ENCODE measurements around the gene SELE. TPM values are rescaled to one million over a fixed set of nuclear protein-coding genes. Genes with fewer than 3 reads are reported as not detected.

Gene SELE, protein sequence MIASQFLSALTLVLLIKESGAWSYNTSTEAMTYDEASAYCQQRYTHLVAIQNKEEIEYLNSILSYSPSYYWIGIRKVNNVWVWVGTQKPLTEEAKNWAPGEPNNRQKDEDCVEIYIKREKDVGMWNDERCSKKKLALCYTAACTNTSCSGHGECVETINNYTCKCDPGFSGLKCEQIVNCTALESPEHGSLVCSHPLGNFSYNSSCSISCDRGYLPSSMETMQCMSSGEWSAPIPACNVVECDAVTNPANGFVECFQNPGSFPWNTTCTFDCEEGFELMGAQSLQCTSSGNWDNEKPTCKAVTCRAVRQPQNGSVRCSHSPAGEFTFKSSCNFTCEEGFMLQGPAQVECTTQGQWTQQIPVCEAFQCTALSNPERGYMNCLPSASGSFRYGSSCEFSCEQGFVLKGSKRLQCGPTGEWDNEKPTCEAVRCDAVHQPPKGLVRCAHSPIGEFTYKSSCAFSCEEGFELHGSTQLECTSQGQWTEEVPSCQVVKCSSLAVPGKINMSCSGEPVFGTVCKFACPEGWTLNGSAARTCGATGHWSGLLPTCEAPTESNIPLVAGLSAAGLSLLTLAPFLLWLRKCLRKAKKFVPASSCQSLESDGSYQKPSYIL
- total RNA-seq, result not detected

DNA sequence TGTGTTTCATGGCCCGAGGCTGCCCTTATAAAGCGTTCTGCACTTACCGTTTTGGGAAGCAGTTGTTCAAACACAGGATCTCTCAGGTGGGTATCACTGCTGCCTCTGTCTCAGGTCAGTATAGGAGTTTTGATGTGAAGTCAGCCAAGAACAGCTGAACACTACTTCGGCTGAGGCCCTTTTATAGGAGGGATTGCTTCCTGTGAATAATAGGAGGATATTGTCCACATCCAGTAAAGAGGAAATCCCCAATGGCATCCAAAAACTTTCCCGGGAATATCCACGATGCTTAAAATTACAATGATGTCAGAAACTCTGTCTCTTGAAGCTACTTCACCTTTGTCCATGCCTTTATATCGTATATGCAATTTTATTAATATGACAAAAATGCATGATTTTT, at the start of gene SELE:
Gene SELE, minus strand, starts transcription at position 156 of the 400 bp plus-strand sequence. CDS start 467 bp downstream, outside the sequence.
- DNase-seq, result no peak

DNA sequence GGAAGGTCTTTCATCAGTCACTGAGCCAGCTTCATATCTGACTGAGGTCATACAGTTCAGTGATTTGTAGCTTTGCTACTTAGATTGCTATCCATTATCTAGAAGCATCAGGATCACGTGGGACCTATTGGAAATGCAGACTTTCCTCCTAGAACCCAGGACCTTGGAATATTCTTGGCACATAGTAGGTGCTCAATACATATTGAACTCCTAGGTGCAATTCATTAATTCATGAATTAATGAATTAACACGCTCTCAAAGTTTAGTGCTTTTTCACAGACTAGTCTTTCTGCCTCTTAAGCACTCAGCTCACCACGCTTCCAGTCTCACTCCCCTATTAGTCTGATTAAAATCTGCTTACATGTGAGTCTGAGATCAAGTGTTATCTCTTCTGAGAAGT, 48.7 kb upstream of the SELE start:
- no peak for DNase-seq

DNA sequence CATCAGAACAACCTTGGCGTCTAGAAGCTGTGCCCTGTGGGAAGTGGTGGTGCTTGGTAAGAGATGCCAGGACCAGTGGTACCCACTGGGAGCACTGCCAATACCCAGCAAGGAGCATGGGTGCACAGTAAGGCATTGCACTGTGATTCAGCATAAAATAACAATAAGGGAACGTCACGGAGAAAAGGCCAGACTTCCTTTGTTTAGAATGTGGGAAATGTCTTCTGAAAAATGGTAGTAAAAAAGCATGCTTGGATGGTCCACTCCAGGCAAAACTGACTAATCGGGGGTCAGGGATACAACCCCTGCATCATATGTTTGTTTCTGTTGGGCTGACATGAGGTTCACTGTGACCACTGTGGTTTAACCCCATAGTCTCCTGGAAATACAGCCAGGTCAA, 46.1 kb upstream of the SELE start:
- no peak for DNase-seq

DNA sequence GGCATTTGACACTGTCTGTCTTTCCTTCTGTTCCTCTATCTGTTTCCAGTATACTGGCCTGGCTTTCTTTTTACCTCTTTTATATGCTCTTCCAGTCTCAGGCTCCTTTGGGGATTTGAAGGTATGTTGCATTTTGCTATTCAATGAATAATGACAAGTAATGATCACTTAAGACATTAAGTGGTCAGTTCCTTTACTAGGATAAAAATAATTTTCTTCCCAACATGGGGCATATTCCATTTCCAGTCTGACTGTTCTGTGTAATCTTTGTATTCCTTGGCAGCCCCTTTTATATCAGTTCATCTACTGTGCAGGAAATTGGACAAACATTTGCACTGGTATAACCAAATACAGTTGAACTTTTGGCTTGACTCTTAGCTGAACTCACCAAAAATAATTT, 45.3 kb upstream of the SELE start:
- DNase-seq, result no peak

DNA sequence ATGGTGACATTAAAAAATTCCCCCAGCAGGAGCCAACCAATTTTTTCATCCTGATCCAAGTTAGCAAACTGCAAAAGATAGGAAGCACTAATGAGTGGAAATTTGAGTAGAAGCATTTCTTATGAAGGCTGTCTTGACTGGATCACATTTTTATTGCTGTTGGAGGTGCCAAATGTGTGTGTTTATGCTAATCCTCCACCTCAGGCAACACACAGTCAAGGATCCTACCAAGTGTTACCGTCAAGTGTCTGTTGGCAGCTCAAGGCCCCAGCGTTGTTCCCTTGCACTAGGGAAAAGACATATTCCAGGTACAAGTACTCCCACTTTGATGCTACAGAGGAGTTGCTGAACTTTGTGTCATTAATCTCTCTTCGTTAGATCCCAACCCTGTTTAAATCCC, 42.6 kb upstream of the SELE start:
- DNase-seq, result no peak

DNA sequence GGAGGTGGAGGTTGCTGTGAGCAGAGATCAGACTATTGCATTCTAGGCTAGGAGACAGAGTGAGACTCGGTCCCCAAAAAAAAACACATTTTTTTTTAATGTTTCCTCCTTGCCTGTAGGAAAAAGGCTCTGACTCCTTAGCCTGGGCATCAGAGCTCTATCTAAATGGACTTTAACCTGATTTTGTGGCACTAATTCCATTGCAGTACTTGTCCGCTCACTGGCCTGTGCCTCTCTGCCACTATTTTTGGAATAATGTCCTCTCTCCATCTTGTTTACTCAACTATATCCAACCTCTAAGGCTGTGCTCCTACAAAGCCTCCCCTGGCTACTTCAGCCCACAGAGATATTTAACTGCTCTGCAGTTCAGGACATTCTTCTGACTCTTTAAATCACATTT, 34.3 kb upstream of the SELE start:
- no peak for DNase-seq

DNA sequence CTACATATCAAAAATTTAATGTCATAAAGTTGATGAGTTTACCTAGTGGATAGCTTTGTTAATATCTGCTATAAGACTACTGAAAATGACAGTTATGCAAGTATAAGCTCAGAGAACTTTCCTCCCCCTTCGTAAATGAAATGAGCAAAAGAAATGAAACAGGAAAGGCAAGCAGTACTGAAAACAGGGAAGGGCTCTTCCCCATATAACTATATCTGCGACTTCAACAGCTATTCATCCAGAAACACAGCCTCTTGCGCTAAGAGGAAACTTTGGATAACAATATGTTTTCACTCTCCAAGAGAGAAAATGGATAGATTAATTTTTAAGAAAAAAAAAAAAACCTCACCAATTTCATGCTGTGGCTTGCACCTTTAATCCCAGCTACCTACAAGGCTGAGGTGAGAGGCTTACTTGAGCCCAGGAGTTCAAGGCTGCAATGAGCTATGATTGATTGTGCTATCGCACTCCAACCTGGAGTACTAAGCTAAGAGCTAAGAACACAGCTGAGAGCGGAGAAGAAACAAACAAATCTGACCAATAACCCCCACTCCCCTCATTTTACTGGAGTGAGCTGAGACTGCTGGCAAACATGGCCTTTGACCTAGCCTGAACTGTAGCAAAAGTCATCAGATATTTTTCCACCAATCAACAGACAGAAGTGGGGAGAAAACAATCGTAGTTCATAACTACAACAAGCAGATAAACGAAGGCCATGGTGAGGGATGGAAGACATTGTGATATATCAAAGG, 31.9 kb upstream of the SELE start:
- no peak for DNase-seq

DNA sequence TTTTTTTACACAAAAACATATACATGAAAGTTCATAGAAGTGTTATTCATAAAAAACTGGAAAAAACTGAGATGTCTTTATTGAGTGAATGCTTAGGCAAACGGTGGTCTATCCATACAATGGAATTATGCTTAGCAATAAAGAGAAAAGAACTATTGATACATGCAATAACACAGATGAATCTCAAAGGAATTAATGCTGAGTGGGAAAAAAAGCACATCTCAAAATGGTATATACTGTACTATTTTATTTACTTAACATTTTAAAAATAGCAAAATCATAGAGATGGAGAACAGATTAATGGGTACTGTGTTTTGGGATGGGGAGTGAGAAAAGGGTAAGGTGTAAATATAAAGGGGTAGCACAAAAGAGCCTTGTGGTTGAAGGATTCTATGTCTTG, 31.0 kb upstream of the SELE start:
- no peak for DNase-seq

DNA sequence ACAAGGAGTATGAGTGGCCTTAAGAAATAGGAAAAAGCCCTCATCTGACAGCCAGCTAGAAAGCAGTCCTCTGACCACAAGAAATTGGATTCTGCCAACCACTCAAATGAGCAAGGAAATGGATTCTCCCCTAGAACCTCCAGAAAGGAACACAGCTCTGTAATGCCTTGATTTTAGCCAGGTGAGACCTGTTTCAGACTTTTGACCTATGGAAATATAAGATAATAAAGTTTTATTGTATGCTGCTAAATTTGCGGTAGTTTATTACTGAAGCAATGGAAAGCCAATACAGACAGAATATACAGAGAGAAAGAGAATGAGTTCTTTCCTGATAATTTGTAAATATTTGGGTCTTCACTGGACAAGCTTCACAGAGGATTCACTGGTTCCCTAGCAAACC, 28.8 kb upstream of the SELE start:
- no peak for DNase-seq

DNA sequence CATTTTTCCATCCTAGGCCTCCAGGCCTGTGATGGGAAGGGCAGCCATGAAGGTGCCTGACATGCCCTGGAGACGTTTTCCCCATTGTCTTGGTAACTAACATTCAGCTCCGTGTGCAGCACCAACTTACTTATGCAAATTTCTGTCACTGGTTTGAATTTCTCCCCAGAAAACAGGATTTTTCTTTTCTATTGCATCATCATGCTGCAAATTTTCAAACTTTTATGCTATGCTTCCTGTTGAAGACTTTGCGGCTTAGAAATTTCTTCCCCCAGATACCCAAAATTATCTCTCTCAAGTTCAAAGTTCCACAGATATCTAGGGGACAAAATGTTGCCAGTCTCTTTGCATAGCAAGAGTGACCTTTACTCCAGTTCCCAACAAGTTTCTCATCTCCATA, 25.2 kb upstream of the SELE start:
- no peak for DNase-seq

DNA sequence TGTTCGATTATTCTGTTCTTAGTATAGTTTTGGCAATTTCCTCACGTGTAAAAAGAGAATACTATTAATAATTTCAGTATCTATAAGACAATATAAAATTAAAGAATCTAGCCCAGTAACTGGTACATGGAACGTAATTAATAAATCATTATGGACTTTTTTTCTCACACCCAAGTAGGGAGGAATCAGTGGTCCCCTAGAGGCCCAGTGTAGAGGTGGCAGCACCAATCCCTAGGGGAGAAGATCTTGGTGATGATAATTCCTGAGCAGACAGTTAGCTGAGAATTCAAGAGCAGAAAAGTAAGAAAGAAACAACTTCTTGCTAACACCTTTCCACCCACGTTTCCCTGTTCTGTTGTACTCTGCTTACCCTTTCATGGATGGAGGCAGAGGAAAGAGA, 19.7 kb upstream of the SELE start:
- DNase-seq, result no peak

DNA sequence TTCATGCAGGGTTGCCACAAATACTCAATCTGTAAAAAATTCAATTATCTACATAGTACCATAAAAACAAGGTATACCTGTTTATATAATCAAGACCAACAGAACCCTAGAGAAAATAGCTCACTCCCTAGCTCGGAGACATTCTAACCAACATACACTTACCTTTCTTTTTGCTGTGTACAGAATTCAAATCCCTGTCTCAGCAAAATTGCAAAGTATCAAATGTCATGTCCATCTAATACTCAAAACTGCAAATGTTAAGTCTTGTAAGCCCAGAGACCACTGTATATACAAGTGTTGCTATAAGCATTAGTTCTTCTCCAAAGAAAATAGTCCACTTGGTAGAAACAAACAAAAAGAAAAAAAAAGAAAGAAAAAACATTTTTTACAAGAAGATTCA, 16.2 kb upstream of the SELE start:
- DNase-seq, result no peak

DNA sequence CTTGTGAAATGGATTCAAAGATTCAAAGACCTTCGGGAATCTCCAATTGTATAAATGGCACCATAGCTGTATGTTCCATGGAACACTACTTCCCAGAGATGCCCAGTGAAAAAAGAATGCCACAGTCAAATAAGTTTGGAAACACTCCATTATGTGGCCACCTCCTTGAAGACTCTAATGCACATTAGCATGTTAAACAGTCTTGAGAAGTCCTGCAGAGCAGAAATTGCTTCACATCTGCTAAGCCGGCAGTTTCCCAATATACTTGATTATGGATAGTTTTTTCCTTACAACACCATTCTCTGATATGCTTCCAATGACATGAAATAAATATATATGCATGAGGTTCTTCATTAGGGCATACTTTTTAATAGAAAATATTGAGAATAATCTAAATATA, 12.7 kb upstream of the SELE start:
- DNase-seq, result no peak

DNA sequence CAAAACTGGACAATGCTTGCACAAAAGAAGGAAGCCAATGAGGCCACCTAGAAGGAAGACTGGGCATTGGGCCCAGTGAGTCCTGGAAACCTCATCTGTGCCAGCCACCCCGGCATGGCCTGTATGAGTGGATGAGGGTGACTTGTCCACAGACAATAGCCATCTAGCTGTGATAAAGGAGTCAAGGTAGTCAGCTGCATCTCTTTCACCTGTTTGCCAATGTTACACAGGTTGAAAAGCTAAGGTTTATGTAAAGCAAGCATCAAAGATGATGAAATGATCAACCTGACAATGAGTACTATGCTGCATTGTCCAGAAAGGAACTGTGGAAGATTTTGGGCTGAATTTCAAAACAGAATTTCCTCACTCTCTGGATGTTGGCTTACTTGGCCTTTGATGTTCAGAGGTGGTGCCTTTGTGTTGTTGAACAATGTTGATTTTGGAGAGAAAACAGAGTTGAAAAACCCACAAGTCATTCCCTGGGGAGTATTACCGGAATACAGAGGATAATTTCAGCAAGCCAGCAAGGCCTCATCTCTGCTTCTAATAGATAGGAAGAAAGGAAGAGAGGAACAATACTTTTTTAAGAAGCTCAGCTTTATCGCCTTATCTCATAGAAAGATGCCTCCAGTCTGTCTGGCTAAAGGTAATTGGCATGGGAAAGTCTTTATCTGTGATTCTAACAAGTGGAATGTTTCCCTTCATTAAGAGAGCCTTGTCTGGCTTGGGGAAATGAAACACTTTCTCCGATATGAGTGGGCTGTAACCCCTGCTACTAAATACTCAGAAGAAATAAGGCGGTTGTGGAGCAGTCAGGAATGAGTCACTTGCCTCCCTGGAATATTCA, 11.4 kb upstream of the SELE start:
- no peak for DNase-seq

DNA sequence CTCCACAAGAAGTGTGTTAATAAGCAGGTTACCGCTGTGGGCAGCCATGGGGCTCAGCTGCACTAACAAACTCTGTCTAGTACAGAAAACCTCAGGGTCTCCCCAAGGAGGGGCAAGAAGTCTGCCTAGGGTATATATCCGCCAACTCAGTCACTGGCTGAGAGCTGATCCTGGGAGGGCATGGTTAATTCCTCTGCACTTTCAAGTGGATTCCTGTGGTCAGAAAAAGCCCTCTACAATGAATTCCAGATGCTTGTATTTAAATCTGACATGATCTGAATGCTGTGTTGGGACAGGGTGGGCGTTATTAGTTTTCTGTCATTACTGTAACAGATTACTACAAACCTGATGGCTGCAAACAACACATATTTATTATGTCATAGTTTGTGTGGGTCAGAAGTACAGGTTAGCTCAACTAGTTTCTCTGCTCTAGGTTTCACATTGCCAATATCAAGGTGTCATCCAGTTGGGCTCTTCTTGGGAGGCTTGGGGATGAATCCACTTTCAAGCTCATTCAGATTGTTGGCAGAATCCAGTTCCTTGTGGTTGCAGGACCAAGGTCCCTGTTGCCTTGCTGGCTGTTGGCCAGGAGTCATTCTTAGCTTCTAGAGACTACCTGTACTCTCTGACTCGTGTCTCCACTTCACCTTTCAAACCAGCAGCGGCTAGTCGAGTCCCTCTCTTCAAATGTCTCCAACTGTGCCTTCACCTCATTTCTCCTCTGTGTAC, 8.0 kb upstream of the SELE start:
- no peak for DNase-seq

DNA sequence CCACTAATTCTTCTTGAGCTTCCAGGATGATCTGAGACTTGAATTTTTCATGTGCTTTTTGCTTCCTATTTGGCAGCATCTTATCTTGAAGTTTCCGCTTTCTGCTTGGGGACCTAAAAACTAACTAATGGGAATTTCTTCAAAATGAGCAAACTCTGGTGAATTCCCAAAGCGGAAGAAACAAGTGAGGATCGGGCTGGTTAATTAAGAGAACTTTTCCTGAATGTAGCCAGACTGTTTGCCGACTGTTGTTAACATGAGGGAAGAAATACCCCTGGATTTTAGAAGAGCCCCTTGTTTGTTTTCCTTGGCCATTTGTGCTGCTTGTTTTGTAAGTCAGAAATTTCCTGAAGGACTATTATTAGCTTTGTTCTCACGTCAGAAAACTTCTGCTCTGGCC, 6.1 kb upstream of the SELE start:
- DNase-seq, result no peak

DNA sequence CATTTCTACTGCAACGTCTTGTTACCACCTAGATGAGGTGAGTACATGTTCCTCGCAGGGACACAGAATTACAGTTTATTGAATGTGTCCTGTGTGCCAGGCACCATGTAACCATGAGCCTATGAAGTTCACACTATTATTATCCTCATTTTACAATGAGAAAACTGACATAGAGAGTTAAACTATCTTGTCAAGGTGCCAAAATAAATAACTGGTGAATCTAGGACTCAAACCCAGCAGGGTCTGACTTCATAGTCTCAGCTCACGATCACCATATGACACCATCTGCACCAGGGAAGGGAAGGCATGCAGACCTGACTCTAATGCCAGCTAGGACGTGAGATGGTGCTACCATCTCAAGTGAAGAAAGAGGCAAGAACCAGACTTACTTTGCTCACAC, 2.4 kb downstream of the SELE start:
- no peak for DNase-seq

DNA sequence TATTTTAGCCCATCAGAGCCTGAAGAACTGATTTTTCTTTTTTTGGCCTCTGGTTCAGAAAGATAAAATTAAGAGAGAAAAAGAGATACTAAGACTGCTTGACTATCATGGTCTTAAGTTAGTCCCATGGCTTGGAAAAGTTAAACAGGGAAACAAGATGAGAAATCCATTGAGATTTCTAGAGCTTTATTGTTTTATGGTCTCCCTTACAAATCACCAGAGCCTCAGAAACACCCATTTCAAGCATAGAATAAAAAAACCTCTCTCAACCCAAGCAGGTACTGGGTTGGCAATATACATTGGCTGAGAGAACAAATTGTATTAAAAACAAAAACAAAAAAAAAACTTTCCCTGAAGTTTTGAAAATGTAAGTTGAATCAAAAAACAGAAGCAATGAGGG, 3.9 kb downstream of the SELE start:
- DNase-seq, result no peak

DNA sequence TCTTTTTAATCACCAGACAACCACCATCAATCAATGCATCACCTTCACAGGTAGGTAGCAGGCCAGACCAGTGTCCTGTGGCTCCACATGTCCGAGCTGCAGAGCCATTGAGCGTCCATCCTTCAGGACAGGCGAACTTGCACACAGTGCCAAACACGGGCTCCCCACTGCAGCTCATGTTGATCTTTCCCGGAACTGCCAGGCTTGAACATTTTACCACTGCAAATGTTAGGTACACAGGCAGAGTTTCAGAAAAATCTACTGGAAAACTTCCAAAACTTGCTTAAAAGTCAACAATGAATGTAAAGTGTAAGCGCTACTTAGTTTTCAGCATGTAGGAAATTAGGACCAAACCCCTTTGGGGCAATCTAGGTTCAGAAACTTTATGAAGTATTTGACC, 6.6 kb downstream of the SELE start:
- no peak for DNase-seq

DNA sequence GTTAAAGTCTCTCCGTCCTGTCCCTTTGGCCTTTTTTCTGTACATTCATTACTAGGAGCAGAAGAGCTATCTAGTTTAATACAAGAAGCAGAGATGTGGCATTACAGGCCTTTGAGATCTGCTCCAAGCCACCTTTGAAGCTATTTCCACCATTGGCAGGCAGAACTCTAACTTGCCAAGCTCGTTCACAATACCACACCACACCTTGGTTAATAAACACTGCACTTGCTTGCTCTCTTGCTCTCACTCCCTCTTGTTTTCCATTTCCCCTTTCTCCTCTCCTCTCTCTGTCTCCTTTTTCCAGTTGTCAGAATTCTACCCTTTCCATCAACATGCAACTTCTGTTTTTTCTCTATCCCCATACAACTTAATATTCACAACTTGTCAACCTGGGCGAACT, 7.0 kb downstream of the SELE start:
- no peak for DNase-seq

DNA sequence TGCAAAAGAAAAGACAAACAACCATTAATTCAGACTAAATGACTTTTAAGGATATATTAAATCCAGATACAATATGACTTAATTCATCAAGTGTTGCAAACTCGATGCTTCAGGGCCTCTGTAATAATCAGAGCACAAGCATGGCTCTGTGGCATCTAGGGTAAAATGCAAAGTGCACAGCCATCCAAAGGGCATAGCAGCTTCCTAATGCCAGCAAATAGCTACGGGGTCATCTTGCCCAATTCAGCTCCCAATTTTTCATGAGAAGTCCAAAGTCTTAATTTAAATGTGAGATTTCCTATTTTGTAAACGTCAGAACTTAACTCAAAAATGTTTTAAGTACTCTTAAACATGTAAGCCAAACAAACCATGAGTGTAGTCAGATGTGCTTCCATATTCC, 7.9 kb downstream of the SELE start:
- DNase-seq, result no peak

DNA sequence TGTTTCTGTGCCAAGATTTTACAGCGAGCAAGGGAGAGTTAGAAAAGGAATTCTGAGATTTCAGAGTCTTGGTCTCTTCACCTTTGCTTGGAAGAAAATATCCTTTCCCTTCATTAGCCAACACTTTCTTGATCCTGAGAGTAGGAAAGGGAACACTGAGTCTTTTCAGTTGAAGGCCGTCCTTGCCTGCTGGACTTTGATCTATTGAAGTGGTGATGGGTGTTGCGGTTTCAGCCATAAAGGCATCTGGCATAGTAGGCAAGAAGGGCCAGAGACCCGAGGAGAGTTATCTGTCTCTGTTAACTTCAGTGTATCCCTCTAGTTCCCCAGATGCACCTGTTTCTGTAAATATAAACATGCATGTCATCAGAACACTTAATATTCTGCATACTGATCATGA, 9.7 kb downstream of the SELE start:
- no peak for DNase-seq

All from effector CD4-positive, alpha-beta T cell (primary cell).